GM21423 (cell line): ENCODE measurements around the gene NDUFA8.

ENCODE experiments used
- ATAC-seq: cut with Tn5 transposase; IDR thresholded peaks from one replicate; pipeline ENCODE4 v1.9.1; 2021; ENCODE audit warnings: mild to moderate bottlenecking, moderate library complexity; ENCODE audit not compliant: unreplicated experiment

NDUFA8 gene

GRCh38 chr9:122102156-122102555 lies 57.4 kb downstream of the NDUFA8 start:
- ATAC-seq = no peak

DNA sequence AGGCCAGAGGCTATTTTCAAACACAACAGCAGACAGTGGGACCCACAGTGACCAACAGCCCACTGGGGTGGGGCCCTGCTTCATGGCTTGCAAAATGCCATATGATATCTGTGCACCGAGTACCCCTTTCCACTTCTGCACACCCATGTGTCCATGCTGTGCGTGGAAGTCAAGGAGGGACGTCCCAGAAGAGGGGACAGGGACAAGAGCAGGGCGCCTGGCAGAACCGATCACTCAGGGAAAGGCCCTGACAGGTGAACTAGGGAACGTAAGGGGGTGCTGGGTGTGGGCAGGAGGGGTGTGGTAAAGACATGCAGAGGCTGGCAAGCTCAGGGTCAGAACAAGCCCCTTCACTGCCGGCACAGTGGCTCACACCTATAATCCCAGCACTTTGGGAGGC lies 58.8 kb downstream of the NDUFA8 start:
- no peak for ATAC-seq

DNA sequence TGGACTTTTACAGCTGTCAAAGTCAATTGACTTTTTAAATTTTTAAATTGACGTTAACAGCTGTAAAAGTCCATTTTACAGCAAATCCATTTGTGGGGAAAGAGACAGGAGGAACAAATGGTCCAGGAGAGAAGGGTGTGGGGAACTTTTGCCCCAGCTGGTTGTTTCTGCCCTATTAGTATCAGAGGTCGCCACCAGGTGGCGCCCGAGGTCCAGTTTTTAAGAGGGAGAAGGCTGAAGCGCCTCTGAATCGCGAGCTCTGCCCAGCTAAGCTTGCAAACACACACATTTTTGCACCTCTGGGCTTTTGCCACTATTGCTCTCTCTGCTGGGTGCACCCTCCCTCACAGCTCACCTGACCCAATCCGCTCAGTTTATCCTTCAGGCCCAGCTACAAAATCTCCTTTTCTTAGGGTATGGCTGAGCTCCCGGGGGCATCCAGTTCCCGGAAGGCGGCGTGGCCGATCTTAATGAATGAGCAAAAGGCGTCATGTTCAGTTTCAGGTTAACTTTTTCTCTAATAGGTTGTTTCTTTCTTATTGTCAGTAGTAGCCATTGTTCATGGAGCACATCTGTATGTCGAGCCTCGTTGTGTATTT lies 60.2 kb downstream of the NDUFA8 start:
- peak; percentile 62 for ATAC-seq

GRCh38 chr9:122097679-122098315 lies 61.8 kb downstream of the NDUFA8 start:
- ATAC-seq = no peak

DNA sequence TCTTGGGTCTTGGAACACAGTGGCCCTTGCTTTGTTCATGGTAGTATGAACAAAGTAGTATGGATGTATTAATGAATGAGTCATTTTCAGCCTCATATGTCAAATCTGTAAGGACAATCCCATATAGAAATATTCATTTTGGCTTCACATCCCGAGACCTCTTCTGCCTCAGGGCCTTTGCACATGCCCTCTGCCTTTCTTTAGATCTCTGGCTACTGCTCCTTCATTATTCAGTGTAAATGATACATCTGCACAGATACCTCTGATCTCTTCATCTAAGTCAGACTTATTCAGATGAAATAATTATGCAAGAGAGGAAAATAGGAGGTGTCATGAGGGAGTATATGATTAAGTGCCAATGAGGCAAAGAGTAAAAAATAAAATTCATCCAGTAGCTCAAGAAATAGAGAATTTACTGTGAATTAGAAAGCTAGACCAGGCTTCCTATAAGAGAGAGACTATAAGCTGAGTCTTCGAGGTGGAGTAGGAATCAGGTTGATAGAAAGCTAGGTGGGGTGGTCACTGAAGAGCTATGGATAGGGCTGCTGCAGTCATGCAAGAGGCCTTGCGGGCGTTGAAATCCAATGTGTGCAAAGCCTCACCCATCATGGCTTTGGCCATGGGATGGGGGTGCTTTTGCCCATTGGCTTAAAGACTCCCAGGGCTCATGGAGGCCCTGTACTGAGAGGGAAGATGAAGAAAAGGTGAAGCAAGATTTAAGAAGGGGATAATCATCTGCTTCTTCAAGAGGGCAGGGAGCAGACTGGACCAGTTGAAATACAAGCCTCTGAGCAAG lies 62.8 kb downstream of the NDUFA8 start:
- no peak for ATAC-seq

GRCh38 chr9:122095010-122095767 lies 64.4 kb downstream of the NDUFA8 start:
- ATAC-seq = no peak
